ENCODE data around the gene RPS6KA2. TPM values are rescaled to one million over a fixed set of nuclear protein-coding genes. Genes with fewer than 3 reads are reported as not detected.

RPS6KA2 gene
- total and polyA plus RNA-seq, 2 donors (not counting 3 experiments of a cell fraction or from before 2014, with no cell fraction given): 54.5 to 75.8 TPM

DNA sequence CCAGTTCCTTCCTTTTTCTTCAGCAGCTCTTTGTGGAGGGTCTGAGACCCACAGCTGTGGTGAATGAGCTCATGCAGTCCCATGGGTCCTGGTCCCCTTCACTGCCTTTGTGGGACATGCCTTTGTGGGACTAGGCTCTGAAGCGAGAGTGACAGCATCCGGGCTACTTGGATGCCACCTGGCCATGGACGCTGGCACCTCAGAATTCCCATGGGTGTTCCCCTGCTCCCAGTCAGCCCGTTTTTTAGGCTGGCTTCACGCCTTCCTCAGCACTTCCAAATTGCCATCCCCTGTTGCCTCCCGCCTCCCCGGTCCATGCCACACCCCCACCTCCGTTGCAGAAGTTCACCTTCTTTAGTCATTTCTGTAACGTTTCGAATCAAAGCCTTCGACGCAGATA lies 85.7 kb downstream of the RPS6KA2 start:
- no TSS peak for BruUV-seq (replicated peaks)
- no peaks in the 10 kb centered on the region for H3K79me2 ChIP-seq (ENCODE audit: control insufficient read depth, insufficient read depth, low read length)
- dilution Hi-C loops (cut with MboI; ENCODE audit: extremely low pct_ligation_motif_present, low sequenced_read_pairs): no loop called here
- no peak overlapping the region for H3K9ac ChIP-seq (replicated peaks; ENCODE audit: extremely low read depth, insufficient read depth, low read length)
- ChIA-PET CTCF (interaction anchor here (0.6 kb wide), 1 partner anchor 47 kb away, joined by 3 read pairs; no protein-coding TSS in a partner anchor), POLR2A (no interaction called here)
- no peak overlapping the region for H3K4me3 ChIP-seq (replicated peaks in 1 of 3; ENCODE audit: insufficient read depth in 1 of 3, low read depth in 1 of 3, low read length in 3 of 3)
- no peaks in the 10 kb centered on the region for H3K27me3 ChIP-seq (ENCODE audit: control insufficient read depth in 2 of 2, insufficient read depth in 2 of 2, low read length in 2 of 2)
- FAIRE-seq (no peak), DNase-seq (ENCODE audit: low read depth, low spot score) (no peak)
- peaks cover 9% of the 10 kb centered on the region for H3K4me1 ChIP-seq (ENCODE audit: control insufficient read depth, extremely low read depth, insufficient read depth, low read length)
- no peaks in the 10 kb centered on the region for H3K9me1 ChIP-seq (replicated peaks; ENCODE audit: control insufficient read depth, extremely low read depth, insufficient read depth, low read length)
- H3K27ac ChIP-seq (ENCODE audit: insufficient read depth, low read depth, low read length): no peak overlapping the region
- H3K4me2 ChIP-seq (ENCODE audit: insufficient read depth, low read length): no peak overlapping the region
- no peaks in the 10 kb centered on the region for H4K20me1 ChIP-seq (replicated peaks; ENCODE audit: control insufficient read depth, extremely low read depth, insufficient read depth, low read length)
- H3K36me3 ChIP-seq (ENCODE audit: control insufficient read depth in 2 of 2, extremely low read depth in 1 of 2, insufficient read depth in 2 of 2, low read length in 2 of 2): peaks cover 3 to 9% of the 10 kb centered on the region in 2 experiments
- no peak for TF ChIP-seq MYC (IDR thresholded peaks at IDR 0.05; ENCODE audit: low read depth, low read length)
- H3K9me3 ChIP-seq (replicated peaks; ENCODE audit: control insufficient read depth, insufficient read depth, low read length): no peaks in the 10 kb centered on the region
- intact Hi-C loops (cut with micrococcal nuclease): no loop called here
- no peak overlapping the region for H2AFZ ChIP-seq (ENCODE audit: low read depth, low read length)

DNA sequence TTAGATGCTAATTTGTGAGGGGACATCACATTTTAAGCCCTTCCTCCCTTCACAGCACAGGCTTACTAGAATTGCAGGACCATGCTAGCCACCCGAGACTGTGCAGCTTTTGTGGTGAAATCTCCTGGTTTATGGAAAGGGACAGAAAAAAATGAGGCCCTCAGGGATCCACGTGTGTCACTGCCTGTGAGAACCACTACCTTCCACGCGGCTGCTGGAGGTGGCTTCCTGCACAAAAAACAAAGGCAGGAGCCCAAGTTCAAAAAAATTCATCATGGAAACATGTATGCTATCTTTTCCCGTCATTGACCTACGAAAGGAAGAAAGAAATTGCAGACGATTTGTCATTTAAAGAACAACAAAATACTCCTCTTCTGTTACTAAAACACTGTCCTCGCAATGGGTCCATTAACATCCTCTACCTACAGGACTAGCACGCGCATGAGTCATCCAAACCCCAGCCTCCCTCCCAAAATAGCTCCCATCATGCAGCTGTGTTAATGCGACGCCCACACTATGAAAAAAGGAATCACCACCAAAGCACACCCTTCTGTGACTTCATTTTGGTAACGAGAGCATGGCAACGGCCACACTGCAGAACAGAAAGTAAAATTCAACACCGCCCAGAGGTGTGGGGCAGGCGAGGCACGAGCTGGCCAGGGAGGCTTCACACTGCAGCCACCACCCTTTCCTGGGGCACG lies 86.3 kb downstream of the RPS6KA2 start:
- BruUV-seq (replicated peaks): no TSS peak
- intact Hi-C loops (cut with micrococcal nuclease) (no loop called here), dilution Hi-C loops (cut with MboI; ENCODE audit: extremely low pct_ligation_motif_present, low sequenced_read_pairs) (no loop called here)
- Histone ChIP-seq H3K27ac (ENCODE audit: insufficient read depth, low read depth, low read length) (no peak overlapping the region), H4K20me1 (replicated peaks; ENCODE audit: control insufficient read depth, extremely low read depth, insufficient read depth, low read length) (no peaks in the 10 kb centered on the region), H3K4me1 (ENCODE audit: control insufficient read depth, extremely low read depth, insufficient read depth, low read length) (peaks cover 9% of the 10 kb centered on the region), H3K4me3 (replicated peaks in 1 of 3; ENCODE audit: insufficient read depth in 1 of 3, low read depth in 1 of 3, low read length in 3 of 3) (no peak overlapping the region), H3K4me2 (ENCODE audit: insufficient read depth, low read length) (no peak overlapping the region), H3K9ac (replicated peaks; ENCODE audit: extremely low read depth, insufficient read depth, low read length) (no peak overlapping the region), H3K36me3 (ENCODE audit: control insufficient read depth in 2 of 2, extremely low read depth in 1 of 2, insufficient read depth in 2 of 2, low read length in 2 of 2) (peaks cover 3 to 14% of the 10 kb centered on the region in 2 experiments), H3K9me3 (replicated peaks; ENCODE audit: control insufficient read depth, insufficient read depth, low read length) (no peaks in the 10 kb centered on the region), H3K79me2 (ENCODE audit: control insufficient read depth, insufficient read depth, low read length) (no peaks in the 10 kb centered on the region), H2AFZ (ENCODE audit: low read depth, low read length) (no peak overlapping the region), H3K9me1 (replicated peaks; ENCODE audit: control insufficient read depth, extremely low read depth, insufficient read depth, low read length) (no peaks in the 10 kb centered on the region), H3K27me3 (ENCODE audit: control insufficient read depth in 2 of 2, insufficient read depth in 2 of 2, low read length in 2 of 2) (no peaks in the 10 kb centered on the region)
- DNase-seq (ENCODE audit: low read depth, low spot score): no peak
- FAIRE-seq: no peak
- ChIA-PET POLR2A (no interaction called here), CTCF (no interaction called here)
- TF ChIP-seq FOS (IDR thresholded peaks at IDR 0.05; ENCODE audit: borderline replicate concordance, insufficient read depth, low read length) (no peak), JUN (IDR thresholded peaks at IDR 0.05; ENCODE audit: borderline replicate concordance, insufficient read depth, insufficient read length, low read depth) (no peak), GATA2 (IDR thresholded peaks at IDR 0.05; ENCODE audit: insufficient read depth, insufficient read length, low read depth, low read length) (no peak), POLR2AphosphoS5 (IDR thresholded peaks at IDR 0.05; ENCODE audit: insufficient read depth, low read depth, low read length) (no peak), EZH2 (IDR thresholded peaks at IDR 0.05; ENCODE audit: borderline replicate concordance, low read depth, low read length, severe bottlenecking) (no peak), POLR2A (IDR thresholded peaks at IDR 0.05; ENCODE audit: low read depth, low read length) (no peak), MYC (IDR thresholded peaks at IDR 0.05; ENCODE audit: low read depth, low read length) (no peak)
- TF ChIP-seq, protein P1, sequence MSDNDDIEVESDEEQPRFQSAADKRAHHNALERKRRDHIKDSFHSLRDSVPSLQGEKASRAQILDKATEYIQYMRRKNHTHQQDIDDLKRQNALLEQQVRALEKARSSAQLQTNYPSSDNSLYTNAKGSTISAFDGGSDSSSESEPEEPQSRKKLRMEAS (IDR thresholded peaks at IDR 0.05; ENCODE audit: insufficient read depth, insufficient read length): no peak
- TF ChIP-seq, protein P2, sequence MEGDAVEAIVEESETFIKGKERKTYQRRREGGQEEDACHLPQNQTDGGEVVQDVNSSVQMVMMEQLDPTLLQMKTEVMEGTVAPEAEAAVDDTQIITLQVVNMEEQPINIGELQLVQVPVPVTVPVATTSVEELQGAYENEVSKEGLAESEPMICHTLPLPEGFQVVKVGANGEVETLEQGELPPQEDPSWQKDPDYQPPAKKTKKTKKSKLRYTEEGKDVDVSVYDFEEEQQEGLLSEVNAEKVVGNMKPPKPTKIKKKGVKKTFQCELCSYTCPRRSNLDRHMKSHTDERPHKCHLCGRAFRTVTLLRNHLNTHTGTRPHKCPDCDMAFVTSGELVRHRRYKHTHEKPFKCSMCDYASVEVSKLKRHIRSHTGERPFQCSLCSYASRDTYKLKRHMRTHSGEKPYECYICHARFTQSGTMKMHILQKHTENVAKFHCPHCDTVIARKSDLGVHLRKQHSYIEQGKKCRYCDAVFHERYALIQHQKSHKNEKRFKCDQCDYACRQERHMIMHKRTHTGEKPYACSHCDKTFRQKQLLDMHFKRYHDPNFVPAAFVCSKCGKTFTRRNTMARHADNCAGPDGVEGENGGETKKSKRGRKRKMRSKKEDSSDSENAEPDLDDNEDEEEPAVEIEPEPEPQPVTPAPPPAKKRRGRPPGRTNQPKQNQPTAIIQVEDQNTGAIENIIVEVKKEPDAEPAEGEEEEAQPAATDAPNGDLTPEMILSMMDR (IDR thresholded peaks at IDR 0.05; ENCODE audit: extremely low read depth in 1 of 2, insufficient read depth in 1 of 2, low read depth in 1 of 2, low read length in 2 of 2): no peak

Measured in endothelial cell of umbilical vein (primary cell).